GM04504 (cell line): ENCODE data around the gene PHF12.

Experiments
- DNase-seq: peaks from one replicate; pipeline ENCODE4 v3.0.0-alpha.2; 2012; ENCODE audit warnings: low read depth

PHF12 gene

GRCh38 chr17:28975031-28975430, 23.7 kb upstream of the PHF12 start:
- no peak for DNase-seq

- no peak for DNase-seq
These were observed 23.1 kb upstream of the PHF12 start for GRCh38 chr17:28974451-28974850.

GRCh38 chr17:28973425-28973824, 22.1 kb upstream of the PHF12 start:
- DNase-seq = no peak

- no peak for DNase-seq
These were observed 21.1 kb upstream of the PHF12 start for GRCh38 chr17:28972437-28972836.

GRCh38 chr17:28970879-28971278, 19.6 kb upstream of the PHF12 start:
- no peak for DNase-seq

- no peak for DNase-seq
These were observed 18.5 kb upstream of the PHF12 start for GRCh38 chr17:28969706-28970393.

- DNase-seq = no peak
These were observed 17.6 kb upstream of the PHF12 start for GRCh38 chr17:28968914-28969295.

- no peak for DNase-seq
These were observed 17.1 kb upstream of the PHF12 start for GRCh38 chr17:28968231-28968913.

- DNase-seq = no peak
These were observed 16.2 kb upstream of the PHF12 start for GRCh38 chr17:28967221-28968135.

- DNase-seq = no peak
These were observed 12.5 kb upstream of the PHF12 start for GRCh38 chr17:28963841-28964240.

- DNase-seq = no peak
These were observed 11.8 kb upstream of the PHF12 start for GRCh38 chr17:28963055-28963611.

GRCh38 chr17:28961391-28961790, 10.1 kb upstream of the PHF12 start:
- DNase-seq = no peak

GRCh38 chr17:28960256-28961061, 9.1 kb upstream of the PHF12 start:
- DNase-seq = no peak

GRCh38 chr17:28959471-28959871, 8.2 kb upstream of the PHF12 start:
- no peak for DNase-seq

GRCh38 chr17:28958820-28959455, 7.6 kb upstream of the PHF12 start:
- no peak for DNase-seq

- DNase-seq = no peak
These were observed 6.7 kb upstream of the PHF12 start for GRCh38 chr17:28957992-28958355.

- DNase-seq = no peak
These were observed 6.1 kb upstream of the PHF12 start for GRCh38 chr17:28957277-28957991.

GRCh38 chr17:28956861-28957260, 5.5 kb upstream of the PHF12 start:
- no peak for DNase-seq

GRCh38 chr17:28956112-28956511, 4.8 kb upstream of the PHF12 start:
- DNase-seq = no peak

- DNase-seq = no peak
These were observed 4.1 kb upstream of the PHF12 start for GRCh38 chr17:28955408-28955807.

GRCh38 chr17:28954886-28955285, 3.6 kb upstream of the PHF12 start:
- no peak for DNase-seq
